Vagina (tissue), 2 donors: ENCODE results near the gene CIDEA. TPM values are rescaled to one million over a fixed set of nuclear protein-coding genes. Genes with fewer than 3 reads are reported as not detected.

Source experiments
- DNase-seq, 2 donors: peaks; one replicate each; pipeline ENCODE4 v3.0.0-alpha.2; 2017; ENCODE audit errors: extremely low spot score in 2 of 2
- H3K27ac ChIP-seq: fragments of 200-600 bp; sonication (generic); one replicate; pipeline ENCODE4 v1.5.1; 2019
- H3K27me3 ChIP-seq: fragments of 200-600 bp; sonication (generic); one replicate; pipeline ENCODE4 v1.5.1; 2019
- H3K36me3 ChIP-seq, 2 donors: fragments of 200-600 bp; sonication (generic); one replicate each; pipeline ENCODE4 v1.5.1; 2017 to 2019
- H3K4me1 ChIP-seq: fragments of 200-600 bp; sonication (generic); one replicate; pipeline ENCODE4 v1.5.1; 2019
- H3K4me3 ChIP-seq, 2 donors: fragments of 200-600 bp; sonication (generic); 1 replicate in 1 of 2; 2 replicates in 1 of 2; pipeline ENCODE4 v1.5.1; 2016 to 2019
- H3K9me3 ChIP-seq: fragments of 200-600 bp; sonication (generic); one replicate; pipeline ENCODE4 v1.5.1; 2019
- POLR2A ChIP-seq, 2 donors: fragments of 450-650 bp; IDR thresholded peaks; one replicate each; pipeline ENCODE4 v1.6.1; 2017; ENCODE audit warnings: antibody characterized with exemption in 2 of 2, mild to moderate bottlenecking in 2 of 2, moderate library complexity in 2 of 2
- POLR2AphosphoS5 ChIP-seq, 2 donors: sonication (generic); formaldehyde crosslinking; IDR thresholded peaks; one replicate each; pipeline ENCODE4 v1.9.0; 2017; ENCODE audit warnings: antibody characterized with exemption in 2 of 2, mild to moderate bottlenecking in 2 of 2, low read depth in 1 of 2; ENCODE audit not compliant: insufficient read depth in 1 of 2
- intact Hi-C: fragments of 100-400 bp; cut with DNase I; formaldehyde crosslinking; loops from one replicate; pipeline ENCODE4 v1.15.1; 2023
- small RNA-seq: library from RNA; depleted of rRNA; stranded (forward); fragments of <200 nt; gene quantifications from one replicate; pipeline ENCODE3, GENCODE V24; 2016
- total RNA-seq: library from RNA; depleted of rRNA; stranded (reverse); fragments of >200 nt; gene quantifications from one replicate; pipeline ENCODE4 v1.2.3, GENCODE V29; 2016
- TF ChIP-seq, protein P1 (sequence below), 3 experiments: fragments of 450-650 bp in 2 of 3; fragments of 200-600 bp in 1 of 3; sonication (generic) in 1 of 3; IDR thresholded peaks; one replicate each; pipeline ENCODE4 v1.5.1; 2017 to 2019; ENCODE audit warnings: antibody characterized with exemption in 3 of 3, mild to moderate bottlenecking in 2 of 3, moderate library complexity in 2 of 3

Gene CIDEA
- total RNA-seq, 1 donor from 2014 or later = 2.7 TPM

DNA sequence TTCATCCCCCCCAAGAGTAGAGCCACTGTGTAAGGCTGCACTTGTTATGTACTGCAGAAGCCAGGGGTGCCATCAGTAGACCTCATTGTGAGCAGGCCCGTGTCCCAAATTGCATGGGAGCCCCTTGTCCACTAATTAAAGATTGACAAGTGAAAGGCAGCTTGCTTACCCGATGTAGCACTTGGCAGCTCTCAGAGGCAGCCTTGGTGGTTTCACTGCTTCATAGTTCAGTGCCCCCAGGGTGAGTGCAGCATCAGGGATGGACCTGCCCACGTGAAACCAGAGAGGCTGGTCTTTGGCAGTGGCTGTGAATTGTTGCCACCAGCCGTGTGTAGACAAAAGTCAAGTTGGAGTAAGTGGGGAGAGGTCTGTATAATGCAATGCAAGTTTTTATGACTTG lies 67.2 kb downstream of the CIDEA start:
- Histone ChIP-seq H3K4me1 (peaks cover 21% of the 10 kb centered on the region), H3K36me3 (peaks cover 3 to 31% of the 10 kb centered on the region in 2 donors), H3K27ac (no peak overlapping the region), H3K4me3 (no peak overlapping the region), H3K27me3 (no peaks in the 10 kb centered on the region), H3K9me3 (no peaks in the 10 kb centered on the region)
- TF ChIP-seq, protein P1, sequence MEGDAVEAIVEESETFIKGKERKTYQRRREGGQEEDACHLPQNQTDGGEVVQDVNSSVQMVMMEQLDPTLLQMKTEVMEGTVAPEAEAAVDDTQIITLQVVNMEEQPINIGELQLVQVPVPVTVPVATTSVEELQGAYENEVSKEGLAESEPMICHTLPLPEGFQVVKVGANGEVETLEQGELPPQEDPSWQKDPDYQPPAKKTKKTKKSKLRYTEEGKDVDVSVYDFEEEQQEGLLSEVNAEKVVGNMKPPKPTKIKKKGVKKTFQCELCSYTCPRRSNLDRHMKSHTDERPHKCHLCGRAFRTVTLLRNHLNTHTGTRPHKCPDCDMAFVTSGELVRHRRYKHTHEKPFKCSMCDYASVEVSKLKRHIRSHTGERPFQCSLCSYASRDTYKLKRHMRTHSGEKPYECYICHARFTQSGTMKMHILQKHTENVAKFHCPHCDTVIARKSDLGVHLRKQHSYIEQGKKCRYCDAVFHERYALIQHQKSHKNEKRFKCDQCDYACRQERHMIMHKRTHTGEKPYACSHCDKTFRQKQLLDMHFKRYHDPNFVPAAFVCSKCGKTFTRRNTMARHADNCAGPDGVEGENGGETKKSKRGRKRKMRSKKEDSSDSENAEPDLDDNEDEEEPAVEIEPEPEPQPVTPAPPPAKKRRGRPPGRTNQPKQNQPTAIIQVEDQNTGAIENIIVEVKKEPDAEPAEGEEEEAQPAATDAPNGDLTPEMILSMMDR (IDR thresholded peaks at IDR 0.05) = no peak
- TF ChIP-seq POLR2A (IDR thresholded peaks at IDR 0.05) (no peak), POLR2AphosphoS5 (IDR thresholded peaks at IDR 0.05; ENCODE audit: insufficient read depth in 1 of 2, low read depth in 1 of 2) (no peak)
- no peak for DNase-seq
- intact Hi-C loops = no loop called here

DNA sequence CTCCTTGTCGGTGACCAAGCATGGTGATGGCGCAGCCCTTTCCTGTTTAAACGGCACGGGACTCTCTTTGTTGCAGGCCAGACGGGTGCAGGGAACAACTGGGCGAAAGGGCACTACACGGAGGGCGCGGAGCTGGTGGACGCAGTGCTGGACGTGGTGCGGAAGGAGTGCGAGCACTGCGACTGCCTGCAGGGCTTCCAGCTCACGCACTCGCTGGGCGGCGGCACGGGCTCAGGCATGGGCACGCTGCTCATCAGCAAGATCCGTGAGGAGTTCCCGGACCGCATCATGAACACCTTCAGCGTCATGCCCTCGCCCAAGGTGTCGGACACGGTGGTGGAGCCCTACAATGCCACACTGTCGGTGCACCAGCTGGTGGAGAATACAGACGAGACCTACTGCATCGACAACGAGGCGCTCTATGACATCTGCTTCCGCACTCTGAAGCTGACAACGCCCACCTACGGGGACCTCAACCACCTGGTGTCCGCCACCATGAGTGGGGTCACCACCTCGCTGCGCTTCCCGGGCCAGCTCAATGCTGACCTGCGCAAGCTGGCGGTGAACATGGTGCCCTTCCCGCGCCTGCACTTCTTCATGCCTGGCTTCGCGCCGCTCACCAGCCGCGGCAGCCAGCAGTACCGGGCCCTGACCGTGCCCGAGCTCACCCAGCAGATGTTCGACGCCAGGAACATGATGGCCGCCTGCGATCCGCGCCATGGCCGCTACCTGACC lies 71.0 kb downstream of the CIDEA start:
- peak in 1 of 2 donors; percentile 77 for DNase-seq
- Histone ChIP-seq H3K36me3 (peaks cover 3 to 55% of the 10 kb centered on the region in 2 donors), H3K27ac (no peak overlapping the region), H3K4me3 (no peak overlapping the region), H3K27me3 (no peaks in the 10 kb centered on the region), H3K4me1 (no peaks in the 10 kb centered on the region), H3K9me3 (no peaks in the 10 kb centered on the region)
- intact Hi-C loops = no loop called here
- TF ChIP-seq POLR2A (IDR thresholded peaks at IDR 0.05) (no peak), POLR2AphosphoS5 (IDR thresholded peaks at IDR 0.05; ENCODE audit: insufficient read depth in 1 of 2, low read depth in 1 of 2) (no peak)
- TF ChIP-seq, protein P1 (IDR thresholded peaks at IDR 0.05) = no peak

DNA sequence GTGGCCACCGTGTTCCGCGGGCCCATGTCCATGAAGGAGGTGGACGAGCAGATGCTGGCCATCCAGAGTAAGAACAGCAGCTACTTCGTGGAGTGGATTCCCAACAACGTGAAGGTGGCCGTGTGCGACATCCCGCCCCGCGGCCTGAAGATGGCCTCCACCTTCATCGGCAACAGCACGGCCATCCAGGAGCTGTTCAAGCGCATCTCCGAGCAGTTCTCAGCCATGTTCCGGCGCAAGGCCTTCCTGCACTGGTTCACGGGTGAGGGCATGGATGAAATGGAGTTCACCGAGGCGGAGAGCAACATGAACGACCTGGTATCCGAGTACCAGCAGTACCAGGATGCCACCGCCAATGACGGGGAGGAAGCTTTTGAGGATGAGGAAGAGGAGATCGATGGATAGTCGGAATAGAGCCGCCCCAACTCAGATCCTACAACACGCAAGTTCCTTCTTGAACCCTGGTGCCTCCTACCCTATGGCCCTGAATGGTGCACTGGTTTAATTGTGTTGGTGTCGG lies 71.6 kb downstream of the CIDEA start:
- H3K27me3 ChIP-seq = no peaks in the 10 kb centered on the region
- TF ChIP-seq POLR2AphosphoS5 (IDR thresholded peaks at IDR 0.05; ENCODE audit: insufficient read depth in 1 of 2, low read depth in 1 of 2) = no peak
- TF ChIP-seq, protein P1 (IDR thresholded peaks at IDR 0.05) = no peak
- TF ChIP-seq POLR2A (IDR thresholded peaks at IDR 0.05) = no peak
- H3K9me3 ChIP-seq = no peaks in the 10 kb centered on the region
- H3K4me3 ChIP-seq = no peak overlapping the region
- no peak overlapping the region for H3K27ac ChIP-seq
- no peaks in the 10 kb centered on the region for H3K4me1 ChIP-seq
- peaks cover 3 to 55% of the 10 kb centered on the region in 2 donors for H3K36me3 ChIP-seq
- intact Hi-C loops = no loop called here
- DNase-seq = peak in 1 of 2 donors; percentile 79

DNA sequence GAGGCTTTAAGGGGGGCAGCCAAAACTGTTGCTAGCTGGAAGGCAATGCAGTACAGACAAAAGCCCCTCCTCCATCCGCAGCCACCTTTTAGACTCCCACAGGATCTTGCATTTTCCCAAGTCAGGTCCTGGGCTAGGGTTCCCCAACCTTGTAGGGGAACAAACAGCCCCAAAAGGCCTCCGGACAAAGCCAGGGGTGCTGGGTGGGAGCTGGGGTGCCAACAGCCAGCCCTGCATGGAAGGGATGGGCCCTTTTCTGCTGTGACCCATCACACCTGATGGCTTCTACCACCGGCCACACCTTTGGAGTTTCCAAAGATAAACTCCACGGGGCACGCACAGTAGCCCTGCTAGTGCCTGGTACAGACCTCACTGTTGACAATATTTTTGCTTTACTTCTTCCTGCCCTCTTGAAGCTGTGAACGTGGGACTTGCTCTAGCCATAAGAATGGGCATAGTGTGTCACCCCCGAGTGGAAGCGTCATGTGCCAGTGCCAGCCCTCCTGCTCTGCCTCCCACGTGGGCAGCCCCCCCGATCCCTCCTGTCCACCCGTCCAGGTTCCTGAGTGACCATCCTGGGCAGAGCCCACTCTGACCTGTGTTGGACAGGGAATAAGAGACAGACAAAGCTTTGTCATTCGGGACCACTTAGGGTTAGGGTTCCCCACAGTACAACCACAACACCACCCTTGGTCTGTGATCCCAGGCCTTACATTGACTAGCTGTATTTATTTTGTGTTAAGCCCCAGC lies 72.7 kb downstream of the CIDEA start:
- TF ChIP-seq POLR2A (IDR thresholded peaks at IDR 0.05) = no peak
- TF ChIP-seq, protein P1 (IDR thresholded peaks at IDR 0.05) = no peak
- no peak for TF ChIP-seq POLR2AphosphoS5 (IDR thresholded peaks at IDR 0.05; ENCODE audit: insufficient read depth in 1 of 2, low read depth in 1 of 2)
- no peaks in the 10 kb centered on the region for H3K4me1 ChIP-seq
- H3K27me3 ChIP-seq = no peaks in the 10 kb centered on the region
- intact Hi-C loops = no loop called here
- no peak overlapping the region for H3K27ac ChIP-seq
- H3K36me3 ChIP-seq = peaks cover 3 to 55% of the 10 kb centered on the region in 2 donors
- H3K9me3 ChIP-seq = no peaks in the 10 kb centered on the region
- H3K4me3 ChIP-seq = no peak overlapping the region
- DNase-seq = peak in 1 of 2 donors; percentile 52

Small RNAs within 50 kb of the gene (small RNA-seq; reads per million reads assigned to genes)
- not detected for gene RNU6-170P

Other genes starting within 250 kb of the CIDEA start
- gene ANKRD62, start 160.5 kb upstream of the CIDEA start, total RNA-seq = 1.2 TPM
- gene TUBB6, start 53.9 kb downstream of the CIDEA start, total RNA-seq = 450 TPM
- gene AFG3L2, start 122.9 kb downstream of the CIDEA start, total RNA-seq = 38.3 TPM
- gene PRELID3A, start 153.6 kb downstream of the CIDEA start, total RNA-seq = 8.1 TPM